Measurements from ENCODE around the gene MFSD12. TPM values are rescaled to one million over a fixed set of nuclear protein-coding genes. Genes with fewer than 3 reads are reported as not detected.

MFSD12 gene
- total and polyA plus RNA-seq, 4 donors: 9.4 to 43.6 (median 24.6) TPM

DNA sequence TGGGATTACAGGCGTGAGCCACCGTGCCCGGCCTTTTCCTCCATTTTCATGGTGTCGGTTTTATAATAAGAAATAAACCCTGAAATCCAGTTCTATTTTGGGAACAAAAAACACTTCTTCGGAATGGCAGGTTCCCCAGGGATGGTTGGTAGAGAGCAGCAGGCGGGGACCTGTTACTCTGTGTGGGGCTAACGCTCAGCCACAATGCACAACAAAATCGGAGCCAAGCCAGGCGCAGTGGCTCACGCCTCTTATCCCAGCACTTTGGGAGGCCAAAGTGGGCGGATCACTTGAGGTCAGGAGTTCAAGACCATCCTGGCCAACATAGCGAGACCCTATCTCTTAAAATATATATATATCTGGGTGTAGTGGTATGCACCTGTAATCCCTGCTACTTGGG, 43.6 kb upstream of the MFSD12 start (continued):
- TF ChIP-seq, protein P1, sequence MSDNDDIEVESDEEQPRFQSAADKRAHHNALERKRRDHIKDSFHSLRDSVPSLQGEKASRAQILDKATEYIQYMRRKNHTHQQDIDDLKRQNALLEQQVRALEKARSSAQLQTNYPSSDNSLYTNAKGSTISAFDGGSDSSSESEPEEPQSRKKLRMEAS (IDR thresholded peaks at IDR 0.05): no peak
- no peak for TF ChIP-seq RAD21 (IDR thresholded peaks at IDR 0.05)
- no peak for TF ChIP-seq JUND (IDR thresholded peaks at IDR 0.05)
- TF ChIP-seq EGR1 (IDR thresholded peaks at IDR 0.05; ENCODE audit: low read depth in 2 of 2): no peak

DNA sequence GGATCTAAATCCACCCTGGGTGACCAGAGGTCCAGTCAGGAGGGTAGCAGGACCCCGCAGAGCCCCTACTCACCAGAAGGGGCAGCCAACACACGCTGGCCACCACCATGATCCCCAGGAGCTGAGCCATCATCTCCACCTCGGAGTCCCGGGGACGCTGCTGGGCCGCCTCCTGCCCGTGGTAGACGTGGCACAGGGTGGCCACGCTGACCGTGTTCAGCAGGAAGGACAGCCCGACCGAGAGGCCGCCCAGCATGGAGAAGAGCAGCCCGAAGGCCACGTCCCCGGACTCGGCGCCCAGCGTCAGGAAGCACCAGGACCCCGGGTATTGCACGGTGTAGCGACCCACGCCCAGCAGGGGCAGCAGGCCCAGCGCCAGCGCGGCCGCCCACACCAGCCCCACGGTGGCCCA, 42.4 kb upstream of the MFSD12 start:
- TF ChIP-seq HNF4G (IDR thresholded peaks at IDR 0.05): no peak
- no peak for TF ChIP-seq RXRA (IDR thresholded peaks at IDR 0.05)
- TF ChIP-seq HNF4A (conservative IDR thresholded peaks at IDR 0.05): no peak
- TF ChIP-seq NR2F2 (IDR thresholded peaks at IDR 0.05): no peak
- TF ChIP-seq RAD21 (IDR thresholded peaks at IDR 0.05): no peak
- TF ChIP-seq, protein P2, sequence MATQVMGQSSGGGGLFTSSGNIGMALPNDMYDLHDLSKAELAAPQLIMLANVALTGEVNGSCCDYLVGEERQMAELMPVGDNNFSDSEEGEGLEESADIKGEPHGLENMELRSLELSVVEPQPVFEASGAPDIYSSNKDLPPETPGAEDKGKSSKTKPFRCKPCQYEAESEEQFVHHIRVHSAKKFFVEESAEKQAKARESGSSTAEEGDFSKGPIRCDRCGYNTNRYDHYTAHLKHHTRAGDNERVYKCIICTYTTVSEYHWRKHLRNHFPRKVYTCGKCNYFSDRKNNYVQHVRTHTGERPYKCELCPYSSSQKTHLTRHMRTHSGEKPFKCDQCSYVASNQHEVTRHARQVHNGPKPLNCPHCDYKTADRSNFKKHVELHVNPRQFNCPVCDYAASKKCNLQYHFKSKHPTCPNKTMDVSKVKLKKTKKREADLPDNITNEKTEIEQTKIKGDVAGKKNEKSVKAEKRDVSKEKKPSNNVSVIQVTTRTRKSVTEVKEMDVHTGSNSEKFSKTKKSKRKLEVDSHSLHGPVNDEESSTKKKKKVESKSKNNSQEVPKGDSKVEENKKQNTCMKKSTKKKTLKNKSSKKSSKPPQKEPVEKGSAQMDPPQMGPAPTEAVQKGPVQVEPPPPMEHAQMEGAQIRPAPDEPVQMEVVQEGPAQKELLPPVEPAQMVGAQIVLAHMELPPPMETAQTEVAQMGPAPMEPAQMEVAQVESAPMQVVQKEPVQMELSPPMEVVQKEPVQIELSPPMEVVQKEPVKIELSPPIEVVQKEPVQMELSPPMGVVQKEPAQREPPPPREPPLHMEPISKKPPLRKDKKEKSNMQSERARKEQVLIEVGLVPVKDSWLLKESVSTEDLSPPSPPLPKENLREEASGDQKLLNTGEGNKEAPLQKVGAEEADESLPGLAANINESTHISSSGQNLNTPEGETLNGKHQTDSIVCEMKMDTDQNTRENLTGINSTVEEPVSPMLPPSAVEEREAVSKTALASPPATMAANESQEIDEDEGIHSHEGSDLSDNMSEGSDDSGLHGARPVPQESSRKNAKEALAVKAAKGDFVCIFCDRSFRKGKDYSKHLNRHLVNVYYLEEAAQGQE (IDR thresholded peaks at IDR 0.05): no peak
- no peak for TF ChIP-seq EGR1 (IDR thresholded peaks at IDR 0.05; ENCODE audit: low read depth in 2 of 2)
- no peak for TF ChIP-seq TAF1 (conservative IDR thresholded peaks at IDR 0.05)
- TF ChIP-seq, protein P3, sequence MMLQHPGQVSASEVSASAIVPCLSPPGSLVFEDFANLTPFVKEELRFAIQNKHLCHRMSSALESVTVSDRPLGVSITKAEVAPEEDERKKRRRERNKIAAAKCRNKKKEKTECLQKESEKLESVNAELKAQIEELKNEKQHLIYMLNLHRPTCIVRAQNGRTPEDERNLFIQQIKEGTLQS (IDR thresholded peaks at IDR 0.05): no peak
- TF ChIP-seq SP1 (IDR thresholded peaks at IDR 0.05): no peak
- TF ChIP-seq, protein P1 (IDR thresholded peaks at IDR 0.05): no peak
- TF ChIP-seq, protein P4, sequence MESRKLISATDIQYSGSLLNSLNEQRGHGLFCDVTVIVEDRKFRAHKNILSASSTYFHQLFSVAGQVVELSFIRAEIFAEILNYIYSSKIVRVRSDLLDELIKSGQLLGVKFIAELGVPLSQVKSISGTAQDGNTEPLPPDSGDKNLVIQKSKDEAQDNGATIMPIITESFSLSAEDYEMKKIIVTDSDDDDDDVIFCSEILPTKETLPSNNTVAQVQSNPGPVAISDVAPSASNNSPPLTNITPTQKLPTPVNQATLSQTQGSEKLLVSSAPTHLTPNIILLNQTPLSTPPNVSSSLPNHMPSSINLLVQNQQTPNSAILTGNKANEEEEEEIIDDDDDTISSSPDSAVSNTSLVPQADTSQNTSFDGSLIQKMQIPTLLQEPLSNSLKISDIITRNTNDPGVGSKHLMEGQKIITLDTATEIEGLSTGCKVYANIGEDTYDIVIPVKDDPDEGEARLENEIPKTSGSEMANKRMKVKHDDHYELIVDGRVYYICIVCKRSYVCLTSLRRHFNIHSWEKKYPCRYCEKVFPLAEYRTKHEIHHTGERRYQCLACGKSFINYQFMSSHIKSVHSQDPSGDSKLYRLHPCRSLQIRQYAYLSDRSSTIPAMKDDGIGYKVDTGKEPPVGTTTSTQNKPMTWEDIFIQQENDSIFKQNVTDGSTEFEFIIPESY (IDR thresholded peaks at IDR 0.05): no peak
- no peak for TF ChIP-seq FOXA2 (IDR thresholded peaks at IDR 0.05)
- TF ChIP-seq GABPA (IDR thresholded peaks at IDR 0.05 in 1 of 2, conservative IDR thresholded peaks at IDR 0.05 in 1 of 2): no peak
- TF ChIP-seq FOXA1 (IDR thresholded peaks at IDR 0.05): no peak
- Histone ChIP-seq H3K36me3 (ENCODE audit: control insufficient read depth in 4 of 4, insufficient read depth in 3 of 4, low read depth in 1 of 4, low read length in 3 of 4) (no peaks in the 10 kb centered on the region), H3K9me3 (ENCODE audit: control insufficient read depth in 4 of 4, low read length in 3 of 4) (no peaks in the 10 kb centered on the region), H3K4me3 (ENCODE audit: low read depth in 1 of 3, low read length in 3 of 3) (no peak overlapping the region), H3K27me3 (ENCODE audit: control insufficient read depth in 4 of 4, insufficient read depth in 4 of 4, low read length in 3 of 4) (no peaks in the 10 kb centered on the region), H3K27ac (ENCODE audit: low read depth in 1 of 2, low read length in 2 of 2) (no peak overlapping the region), H3K9ac (ENCODE audit: low read depth in 1 of 2, low read length in 2 of 2) (no peak overlapping the region), H3K4me1 (ENCODE audit: control insufficient read depth in 4 of 4, insufficient read depth in 4 of 4, low read length in 3 of 4) (no peaks in the 10 kb centered on the region)
- WGBS: 89% methylated on average over 28 of the region's 28 CpGs
- no peak for DNase-seq (ENCODE audit: low spot score)

Measured in liver (tissue), 9 donors.